GM12891 (cell line): ENCODE data around the gene PDLIM7.

Source experiments
- DNase-seq: peaks from one replicate; pipeline ENCODE4 v3.0.0; 2011; ENCODE audit warnings: low spot score; ENCODE audit not compliant: insufficient read length
- FAIRE-seq: peaks from 2 replicates; lab custom pipeline; 2011; peaks lifted over from hg19 to GRCh38; lab: Jason Lieb, UNC
- PAX5 ChIP-seq: IDR thresholded peaks from 2 replicates; pipeline ENCODE4 v1.6.1; 2011; ENCODE audit warnings: low read length, moderate library complexity, mild to moderate bottlenecking; ENCODE audit not compliant: insufficient read depth, severe bottlenecking
- POLR2A ChIP-seq: IDR thresholded peaks from 2 replicates; pipeline ENCODE4 v1.6.1; 2011; ENCODE audit warnings: low read depth, low read length, control low read depth
- POLR2AphosphoS5 ChIP-seq: IDR thresholded peaks from 2 replicates; pipeline ENCODE4 v1.6.1; 2011; ENCODE audit warnings: low read depth, low read length, control low read depth
- POU2F2 ChIP-seq: IDR thresholded peaks from 2 replicates; pipeline ENCODE4 v1.6.1; 2011; ENCODE audit warnings: low read depth, mild to moderate bottlenecking, control low read depth, low read length, moderate library complexity
- SPI1 ChIP-seq: IDR thresholded peaks from 2 replicates; pipeline ENCODE4 v1.6.1; 2011; ENCODE audit warnings: low read depth, low read length, control low read depth
- TAF1 ChIP-seq: IDR thresholded peaks from 2 replicates; pipeline ENCODE4 v1.6.1; 2011; ENCODE audit warnings: low read depth, low read length, control low read depth

PDLIM7 gene

GRCh38 chr5:177474846-177475562, 22.4 kb downstream of the PDLIM7 start:
- DNase-seq (no peak), FAIRE-seq (no peak)
- no peak for TF ChIP-seq SPI1
- no peak for TF ChIP-seq PAX5
- no peak for TF ChIP-seq POLR2A
- TF ChIP-seq POU2F2, result no peak
- no peak for TF ChIP-seq TAF1
- no peak for TF ChIP-seq POLR2AphosphoS5

- no peak for DNase-seq
- FAIRE-seq, result no peak
- no peak for TF ChIP-seq POLR2AphosphoS5
These were observed 23.4 kb downstream of the PDLIM7 start for GRCh38 chr5:177474002-177474476.

GRCh38 chr5:177473443-177474001, 23.9 kb downstream of the PDLIM7 start, which contains the start of gene DBN1:
DBN1 (minus strand) TSS chr5:177473634; CDS start chr5:177473521, 113 bp downstream.
- DNase-seq (peak; percentile 95), FAIRE-seq (peak; percentile 76)
- no peak for TF ChIP-seq POU2F2

- FAIRE-seq, result peak; percentile 94
- DNase-seq, result peak; percentile 91
- TF ChIP-seq POLR2AphosphoS5, result no peak
- peak; percentile 61; the same call in 1 of the 2 replicates for TF ChIP-seq POLR2A
- 0 out of 2 replicates have a peak, but pooled peaks have one; percentile 22 for TF ChIP-seq POU2F2
These were observed 24.7 kb downstream of the PDLIM7 start for GRCh38 chr5:177472460-177473442.

GRCh38 chr5:177471610-177472356, 25.6 kb downstream of the PDLIM7 start:
- no peak for TF ChIP-seq SPI1
- no peak for TF ChIP-seq PAX5
- TF ChIP-seq POLR2A, result no peak
- TF ChIP-seq POU2F2, result no peak
- TF ChIP-seq TAF1, result no peak
- no peak for TF ChIP-seq POLR2AphosphoS5
- FAIRE-seq, result peak; percentile 47
- no peak for DNase-seq

GRCh38 chr5:177470759-177471536, 26.5 kb downstream of the PDLIM7 start:
- FAIRE-seq, result peak; percentile 70
- TF ChIP-seq POLR2AphosphoS5 (no peak), POU2F2 (no peak), PAX5 (no peak), TAF1 (no peak), SPI1 (no peak), POLR2A (no peak)
- DNase-seq, result no peak

- TF ChIP-seq TAF1, result no peak
- TF ChIP-seq SPI1, result no peak
- TF ChIP-seq POU2F2, result no peak
- TF ChIP-seq POLR2AphosphoS5, result no peak
- no peak for TF ChIP-seq POLR2A
- no peak for TF ChIP-seq PAX5
- DNase-seq (no peak), FAIRE-seq (no peak)
These were observed 27.5 kb downstream of the PDLIM7 start for GRCh38 chr5:177469750-177470525.
